ENCODE results near the gene GALE.
"Not testable (repeated sequence)": the region's sequence is repeated elsewhere in the genome, so short reads cannot be mapped to it uniquely, and the experiment has no call there.

GALE gene

DNA sequence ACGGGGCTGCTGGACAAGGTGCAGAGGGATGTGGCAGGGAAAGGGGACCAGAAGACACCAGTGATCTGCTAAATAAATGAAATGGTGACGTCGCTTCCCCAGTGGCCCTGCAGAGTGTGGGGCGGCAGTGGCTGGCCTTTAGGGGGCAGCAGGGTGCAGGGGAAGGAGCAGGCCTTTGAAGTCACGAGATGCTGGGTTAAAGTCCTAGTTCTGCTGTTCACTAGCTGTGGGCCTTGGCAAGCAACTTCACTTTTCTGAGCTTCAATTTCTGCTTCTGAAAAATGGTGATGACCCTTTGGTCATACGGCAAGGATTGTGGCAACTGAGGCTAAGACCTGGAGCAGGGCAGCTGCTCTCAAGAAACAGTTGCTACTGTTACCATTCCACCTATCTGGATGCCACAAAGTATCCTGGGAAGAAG is 9.2 kb upstream of the GALE start:
- Histone ChIP-seq H3K9me3 (ENCODE audit: control insufficient read depth in 2 of 2, low read length in 2 of 2) (no peaks in the 10 kb centered on the region), H3K4me1 (ENCODE audit: control insufficient read depth, insufficient read depth, low read length) (peaks cover 3% of the 10 kb centered on the region), H3K27ac (ENCODE audit: low read length) (no peak overlapping the region), H3K27me3 (ENCODE audit: control insufficient read depth in 1 of 2, insufficient read depth in 2 of 2, low read length in 2 of 2) (no peaks in the 10 kb centered on the region), H3K36me3 (ENCODE audit: control insufficient read depth in 2 of 2, insufficient read depth in 2 of 2, low read length in 2 of 2) (peaks cover 42 to 46% of the 10 kb centered on the region in 2 donors), H3K9ac (ENCODE audit: low read length in 2 of 2) (no peak overlapping the region), H3K4me3 (ENCODE audit: low read length in 2 of 2) (no peak overlapping the region)

DNA sequence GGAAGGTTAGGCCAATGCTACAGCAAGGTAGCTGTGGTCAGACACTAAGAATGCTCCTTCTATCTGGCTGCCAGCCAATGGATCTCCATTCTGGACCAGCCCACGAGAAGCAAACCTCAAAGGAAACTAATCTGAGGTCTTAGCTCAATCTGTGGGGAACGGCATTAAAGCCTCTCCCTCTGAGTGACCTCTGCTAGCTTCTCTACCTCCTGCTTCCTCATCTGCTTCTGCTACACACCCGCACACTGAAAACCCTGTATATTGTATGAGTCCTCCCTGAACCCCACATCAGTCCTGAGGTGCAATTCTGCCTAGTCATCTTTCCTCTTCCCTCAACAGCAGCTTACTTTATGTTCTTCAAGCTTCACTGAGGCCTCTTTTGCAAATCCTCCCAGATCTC is 6.9 kb upstream of the GALE start:
- Histone ChIP-seq H3K36me3 (ENCODE audit: control insufficient read depth in 2 of 2, insufficient read depth in 2 of 2, low read length in 2 of 2) (peaks cover 35 to 36% of the 10 kb centered on the region in 2 donors), H3K27ac (ENCODE audit: low read length) (no peak overlapping the region), H3K4me3 (ENCODE audit: low read length in 2 of 2) (no peak overlapping the region), H3K27me3 (ENCODE audit: control insufficient read depth in 1 of 2, insufficient read depth in 2 of 2, low read length in 2 of 2) (no peaks in the 10 kb centered on the region), H3K4me1 (ENCODE audit: control insufficient read depth, insufficient read depth, low read length) (peaks cover 3% of the 10 kb centered on the region), H3K9ac (ENCODE audit: low read length in 2 of 2) (no peak overlapping the region), H3K9me3 (ENCODE audit: control insufficient read depth in 2 of 2, low read length in 2 of 2) (no peaks in the 10 kb centered on the region)

GRCh38 chr1:23806280-23806679 is 5.7 kb upstream of the GALE start:
- Histone ChIP-seq H3K4me3 (ENCODE audit: low read length in 2 of 2) (no peak overlapping the region), H3K27me3 (ENCODE audit: control insufficient read depth in 1 of 2, insufficient read depth in 2 of 2, low read length in 2 of 2) (no peaks in the 10 kb centered on the region), H3K36me3 (ENCODE audit: control insufficient read depth in 2 of 2, insufficient read depth in 2 of 2, low read length in 2 of 2) (peaks cover 25 to 33% of the 10 kb centered on the region in 2 donors), H3K9me3 (ENCODE audit: control insufficient read depth in 2 of 2, low read length in 2 of 2) (no peaks in the 10 kb centered on the region), H3K9ac (ENCODE audit: low read length in 2 of 2) (peak overlapping the region in 1 of 2 donors; percentile 21), H3K27ac (ENCODE audit: low read length) (no peak overlapping the region), H3K4me1 (ENCODE audit: control insufficient read depth, insufficient read depth, low read length) (peaks cover 9% of the 10 kb centered on the region)

GRCh38 chr1:23805025-23805424 is 4.5 kb upstream of the GALE start:
- no peak overlapping the region for H3K27ac ChIP-seq (ENCODE audit: low read length)
- no peak overlapping the region for H3K9ac ChIP-seq (ENCODE audit: low read length in 2 of 2)
- no peak overlapping the region for H3K4me3 ChIP-seq (ENCODE audit: low read length in 2 of 2)
- H3K9me3 ChIP-seq (ENCODE audit: control insufficient read depth in 2 of 2, low read length in 2 of 2) = no peaks in the 10 kb centered on the region
- no peaks in the 10 kb centered on the region for H3K27me3 ChIP-seq (ENCODE audit: control insufficient read depth in 1 of 2, insufficient read depth in 2 of 2, low read length in 2 of 2)
- H3K4me1 ChIP-seq (ENCODE audit: control insufficient read depth, insufficient read depth, low read length) = peaks cover 12% of the 10 kb centered on the region
- H3K36me3 ChIP-seq (ENCODE audit: control insufficient read depth in 2 of 2, insufficient read depth in 2 of 2, low read length in 2 of 2) = peaks cover 25 to 30% of the 10 kb centered on the region in 2 donors

DNA sequence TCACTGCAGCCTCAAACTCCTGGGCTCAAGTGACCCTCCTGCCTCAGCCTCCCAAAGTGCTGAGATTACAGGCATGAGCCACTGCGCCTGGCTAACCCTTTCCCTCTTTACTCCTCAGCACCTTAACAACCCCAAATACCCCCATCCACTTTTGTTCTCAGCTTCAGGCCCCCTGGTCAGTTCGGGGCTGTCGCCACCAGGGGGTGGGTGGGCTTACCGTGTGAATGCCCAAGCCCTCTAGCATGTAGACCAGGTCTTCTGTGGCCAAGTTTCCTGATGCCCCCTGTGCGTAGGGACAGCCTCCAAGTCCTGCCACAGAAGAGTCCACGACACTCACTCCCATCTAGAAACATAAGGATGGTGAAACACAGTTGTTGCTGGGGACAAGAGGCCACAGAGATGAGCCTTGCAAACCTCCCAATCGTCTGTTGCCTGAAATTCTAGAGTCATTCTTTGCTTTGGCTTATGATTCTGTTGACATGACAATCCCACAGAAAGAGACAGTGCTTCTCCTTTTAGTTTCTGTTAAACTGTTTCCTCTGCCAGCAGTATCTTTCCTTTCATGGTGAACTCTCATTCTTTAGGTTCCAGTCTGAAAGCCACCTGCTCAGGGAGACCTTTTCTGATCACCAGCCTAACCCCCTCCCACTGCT is 3.8 kb upstream of the GALE start:
- Histone ChIP-seq H3K36me3 (ENCODE audit: control insufficient read depth in 2 of 2, insufficient read depth in 2 of 2, low read length in 2 of 2) (peaks cover 25 to 28% of the 10 kb centered on the region in 2 donors), H3K27ac (ENCODE audit: low read length) (no peak overlapping the region), H3K9me3 (ENCODE audit: control insufficient read depth in 2 of 2, low read length in 2 of 2) (no peaks in the 10 kb centered on the region)

DNA sequence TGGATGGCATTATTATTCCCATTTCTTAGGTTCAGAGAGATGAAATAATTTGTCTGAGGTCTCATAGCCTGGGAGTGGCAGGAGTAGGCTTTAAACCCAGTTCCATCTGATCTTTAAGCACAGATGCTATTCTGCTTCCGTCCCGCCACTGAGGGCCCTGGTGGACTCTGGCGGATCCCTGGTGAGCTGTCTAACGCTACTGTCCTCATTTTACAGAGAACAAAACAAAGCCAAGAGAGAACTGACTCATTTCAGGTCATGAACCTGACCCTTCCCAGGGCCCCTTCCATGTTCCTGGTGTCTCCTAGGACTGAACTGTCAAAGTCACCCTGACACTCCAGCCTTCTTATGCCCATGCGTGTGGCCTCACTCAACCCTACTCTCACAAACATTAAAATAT is 3.1 kb upstream of the GALE start:
- Histone ChIP-seq H3K9me3 (ENCODE audit: control insufficient read depth in 2 of 2, low read length in 2 of 2) (no peaks in the 10 kb centered on the region), H3K4me1 (ENCODE audit: control insufficient read depth, insufficient read depth, low read length) (peaks cover 22% of the 10 kb centered on the region), H3K36me3 (ENCODE audit: control insufficient read depth in 2 of 2, insufficient read depth in 2 of 2, low read length in 2 of 2) (peaks cover 25 to 28% of the 10 kb centered on the region in 2 donors), H3K9ac (ENCODE audit: low read length in 2 of 2) (no peak overlapping the region), H3K4me3 (ENCODE audit: low read length in 2 of 2) (no peak overlapping the region), H3K27ac (ENCODE audit: low read length) (no peak overlapping the region), H3K27me3 (ENCODE audit: control insufficient read depth in 1 of 2, insufficient read depth in 2 of 2, low read length in 2 of 2) (no peaks in the 10 kb centered on the region)

More for the DNA sequence above, 3.8 kb upstream of the GALE start:
- Histone ChIP-seq H3K4me3 (ENCODE audit: low read length in 2 of 2) (no peak overlapping the region), H3K4me1 (ENCODE audit: control insufficient read depth, insufficient read depth, low read length) (peaks cover 20% of the 10 kb centered on the region), H3K27me3 (ENCODE audit: control insufficient read depth in 1 of 2, insufficient read depth in 2 of 2, low read length in 2 of 2) (no peaks in the 10 kb centered on the region), H3K9ac (ENCODE audit: low read length in 2 of 2) (no peak overlapping the region)

- not testable (repeated sequence) for H3K9ac ChIP-seq (ENCODE audit: low read length in 2 of 2); H3K9me3 ChIP-seq (ENCODE audit: control insufficient read depth in 2 of 2, low read length in 2 of 2); H3K27ac ChIP-seq (ENCODE audit: low read length); H3K27me3 ChIP-seq (ENCODE audit: control insufficient read depth in 1 of 2, insufficient read depth in 2 of 2, low read length in 2 of 2); H3K4me3 ChIP-seq (ENCODE audit: low read length in 2 of 2)
- Histone ChIP-seq H3K36me3 (ENCODE audit: control insufficient read depth in 2 of 2, insufficient read depth in 2 of 2, low read length in 2 of 2) (peaks cover 20 to 26% of the 10 kb centered on the region in 2 donors), H3K4me1 (ENCODE audit: control insufficient read depth, insufficient read depth, low read length) (peaks cover 22% of the 10 kb centered on the region)
Measured at GRCh38 chr1:23802809-23803342, 2.3 kb upstream of the GALE start.

DNA sequence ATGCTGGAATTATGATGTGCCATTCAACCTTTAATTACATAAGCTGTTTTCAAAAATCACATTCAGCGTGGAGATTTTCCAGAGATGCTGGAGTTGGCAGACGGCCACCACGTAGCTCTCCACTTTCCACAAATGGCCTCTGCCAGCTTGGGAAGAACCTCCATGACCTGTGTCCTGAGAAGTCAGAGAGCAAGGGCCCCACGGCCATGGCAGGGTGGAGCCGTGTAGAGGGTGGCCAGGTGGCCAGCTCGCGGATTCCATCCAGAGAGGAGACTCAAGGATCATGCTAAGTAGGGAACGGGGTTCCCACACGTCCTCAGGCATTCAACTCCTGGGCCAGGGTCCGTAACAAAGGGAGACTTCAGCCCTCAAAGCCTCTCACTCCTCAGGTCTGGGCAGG is 1.3 kb upstream of the GALE start:
- no peaks in the 10 kb centered on the region for H3K9me3 ChIP-seq (ENCODE audit: control insufficient read depth in 2 of 2, low read length in 2 of 2)
- peak overlapping the region; percentile 78 to 87 for H3K4me3 ChIP-seq (ENCODE audit: low read length in 2 of 2)
- peaks cover 13 to 16% of the 10 kb centered on the region in 2 donors for H3K36me3 ChIP-seq (ENCODE audit: control insufficient read depth in 2 of 2, insufficient read depth in 2 of 2, low read length in 2 of 2)
- H3K27ac ChIP-seq (ENCODE audit: low read length) = peak overlapping the region; percentile 82
- H3K9ac ChIP-seq (ENCODE audit: low read length in 2 of 2) = peak overlapping the region in 1 of 2 donors; percentile 36
- H3K27me3 ChIP-seq (ENCODE audit: control insufficient read depth in 1 of 2, insufficient read depth in 2 of 2, low read length in 2 of 2) = no peaks in the 10 kb centered on the region
- peaks cover 27% of the 10 kb centered on the region for H3K4me1 ChIP-seq (ENCODE audit: control insufficient read depth, insufficient read depth, low read length)

- H3K36me3 ChIP-seq (ENCODE audit: control insufficient read depth in 2 of 2, insufficient read depth in 2 of 2, low read length in 2 of 2) = peaks cover 8 to 12% of the 10 kb centered on the region in 2 donors
- peak overlapping the region; percentile 82 for H3K27ac ChIP-seq (ENCODE audit: low read length)
- H3K9me3 ChIP-seq (ENCODE audit: control insufficient read depth in 2 of 2, low read length in 2 of 2) = no peaks in the 10 kb centered on the region
- peaks cover 29% of the 10 kb centered on the region for H3K4me1 ChIP-seq (ENCODE audit: control insufficient read depth, insufficient read depth, low read length)
- H3K4me3 ChIP-seq (ENCODE audit: low read length in 2 of 2) = peak overlapping the region; percentile 78 to 87
- peak overlapping the region; percentile 80 to 82 for H3K9ac ChIP-seq (ENCODE audit: low read length in 2 of 2)
- H3K27me3 ChIP-seq (ENCODE audit: control insufficient read depth in 1 of 2, insufficient read depth in 2 of 2, low read length in 2 of 2) = no peaks in the 10 kb centered on the region
Measured at GRCh38 chr1:23801338-23801748, 789 bp upstream of the GALE start.

DNA sequence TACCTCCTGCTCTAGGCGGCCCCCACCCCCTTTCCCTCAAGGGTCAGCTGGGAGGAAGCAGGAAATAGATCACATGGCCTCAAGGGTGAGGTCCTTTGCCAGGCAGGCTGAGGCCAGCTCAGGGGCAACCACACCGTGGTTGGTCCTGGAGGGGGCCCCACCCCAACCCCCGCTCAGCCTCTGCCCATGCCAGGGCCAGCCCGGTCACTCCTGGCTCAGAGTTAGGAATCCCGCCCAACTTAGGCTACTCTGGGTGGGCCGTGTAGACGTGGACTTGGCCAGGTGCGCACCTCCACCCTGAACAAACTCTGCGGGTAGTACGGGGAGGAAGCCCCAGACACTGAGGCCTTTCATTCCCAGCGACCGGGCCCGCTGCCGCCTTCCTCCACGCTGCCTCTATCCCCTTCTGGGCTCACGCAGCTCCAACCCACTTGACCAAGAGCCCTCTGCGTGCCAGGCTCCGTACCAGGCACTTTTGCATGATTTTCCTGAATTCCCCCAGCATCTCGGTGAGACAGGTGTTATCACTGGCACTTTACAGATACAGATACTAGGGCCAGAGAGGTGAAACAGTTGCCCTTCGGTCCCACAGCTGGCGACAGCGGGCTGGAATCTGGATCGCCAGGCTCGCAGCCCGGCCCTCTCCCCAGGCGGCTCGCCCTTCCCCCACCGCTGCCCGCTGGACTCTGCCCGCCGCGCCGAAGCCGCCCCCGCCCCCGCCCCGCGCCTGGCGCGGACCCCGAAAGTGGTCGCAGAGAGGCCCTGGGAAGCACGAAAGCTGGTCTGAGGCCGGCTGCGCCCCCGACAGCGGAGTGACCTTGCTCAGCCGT is 769 bp downstream of the GALE start:
- no peaks in the 10 kb centered on the region for H3K27me3 ChIP-seq (ENCODE audit: control insufficient read depth in 1 of 2, insufficient read depth in 2 of 2, low read length in 2 of 2)
- H3K36me3 ChIP-seq (ENCODE audit: control insufficient read depth in 2 of 2, insufficient read depth in 2 of 2, low read length in 2 of 2) = peaks cover 2 to 6% of the 10 kb centered on the region in 2 donors
- H3K4me3 ChIP-seq (ENCODE audit: low read length in 2 of 2) = peak overlapping the region; percentile 74 to 87
- H3K9ac ChIP-seq (ENCODE audit: low read length in 2 of 2) = peak overlapping the region; percentile 74 to 80
- H3K4me1 ChIP-seq (ENCODE audit: control insufficient read depth, insufficient read depth, low read length) = peaks cover 29% of the 10 kb centered on the region
- no peaks in the 10 kb centered on the region for H3K9me3 ChIP-seq (ENCODE audit: control insufficient read depth in 2 of 2, low read length in 2 of 2)
- no peak overlapping the region for H3K27ac ChIP-seq (ENCODE audit: low read length)
